GM23338 (cell line): ENCODE measurements around the gene BTBD9. TPM values are rescaled to one million over a fixed set of nuclear protein-coding genes. Genes with fewer than 3 reads are reported as not detected.

Source experiments
- ATAC-seq: fragments of 200-7000 bp; cut with Tn5 transposase; 3 replicates; pipeline ENCODE4 v1.9.1; 2020
- DNase-seq: peaks from one replicate; pipeline ENCODE4 v3.0.0-alpha.2; 2015; ENCODE audit warnings: low spot score
- H2AFZ ChIP-seq: fragments of 200-600 bp; sonication (generic); 2 replicates; pipeline ENCODE4 v1.8.0; 2016; ENCODE audit warnings: antibody characterized with exemption, mild to moderate bottlenecking, moderate library complexity
- H3F3A ChIP-seq: fragments of 200-600 bp; sonication (generic); replicated peaks from 2 replicates; pipeline ENCODE4 v1.8.0; 2017; ENCODE audit warnings: antibody characterized with exemption, mixed run types, low read depth
- H3K27ac ChIP-seq: fragments of 200-600 bp; sonication (generic); 2 replicates; pipeline ENCODE4 v1.6.1; 2016; ENCODE audit warnings: low read depth
- H3K27me3 ChIP-seq: fragments of 200-600 bp; sonication (generic); 2 replicates; pipeline ENCODE4 v1.8.0; 2016; ENCODE audit warnings: mild to moderate bottlenecking, mixed run types, moderate library complexity; ENCODE audit not compliant: insufficient read depth
- H3K36me3 ChIP-seq: fragments of 200-600 bp; sonication (generic); 2 replicates; pipeline ENCODE4 v1.8.0; 2016; ENCODE audit warnings: mild to moderate bottlenecking; ENCODE audit not compliant: insufficient read depth
- H3K4me1 ChIP-seq: fragments of 200-600 bp; sonication (generic); 2 replicates; pipeline ENCODE4 v1.8.0; 2016; ENCODE audit warnings: mild to moderate bottlenecking, moderate library complexity; ENCODE audit not compliant: insufficient read depth
- H3K4me2 ChIP-seq: fragments of 200-600 bp; sonication (generic); 2 replicates; pipeline ENCODE4 v1.7.1; 2017; ENCODE audit warnings: mixed run types
- H3K4me3 ChIP-seq: fragments of 200-600 bp; sonication (generic); 2 replicates; pipeline ENCODE4 v1.6.1; 2016; ENCODE audit warnings: mixed run types
- H3K79me2 ChIP-seq: fragments of 200-600 bp; sonication (generic); replicated peaks from 2 replicates; pipeline ENCODE4 v1.8.0; 2017; ENCODE audit warnings: mild to moderate bottlenecking; ENCODE audit not compliant: insufficient read depth
- H3K9me2 ChIP-seq: fragments of 200-600 bp; sonication (generic); 2 replicates; pipeline ENCODE4 v1.8.0; 2017; ENCODE audit not compliant: insufficient read depth
- H4K20me1 ChIP-seq: fragments of 200-600 bp; sonication (generic); replicated peaks from 2 replicates; pipeline ENCODE4 v1.8.0; 2017; ENCODE audit warnings: mild to moderate bottlenecking; ENCODE audit not compliant: insufficient read depth
- H3K27ac Mint-ChIP-seq: 2 replicates; pipeline ENCODE4 v1.8.0; 2020; ENCODE audit warnings: inconsistent platforms, mild to moderate bottlenecking, moderate library complexity, mixed read lengths
- H3K27me3 Mint-ChIP-seq: 3 replicates; pipeline ENCODE4 v1.8.0; 2022; ENCODE audit warnings: low read depth, mild to moderate bottlenecking, moderate library complexity, mixed read lengths, inconsistent platforms; ENCODE audit not compliant: insufficient read depth, poor library complexity
- H3K36me3 Mint-ChIP-seq: 3 replicates; pipeline ENCODE4 v1.8.0; 2021; ENCODE audit warnings: low read depth, mild to moderate bottlenecking, inconsistent platforms, moderate library complexity, mixed read lengths
- H3K4me1 Mint-ChIP-seq: 3 replicates; pipeline ENCODE4 v1.8.0; 2020; ENCODE audit warnings: mild to moderate bottlenecking, inconsistent platforms, mixed read lengths
- H3K4me3 Mint-ChIP-seq: 3 replicates; pipeline ENCODE4 v1.8.0; 2021; ENCODE audit warnings: moderate library complexity, mild to moderate bottlenecking, inconsistent platforms, mixed read lengths
- H3K9me3 Mint-ChIP-seq: 3 replicates; pipeline ENCODE4 v1.8.0; 2020; ENCODE audit warnings: moderate library complexity, mild to moderate bottlenecking, inconsistent platforms, mixed read lengths
- CREB1 ChIP-seq: fragments of 250-450 bp; sonication (Bioruptor Pico); IDR thresholded peaks from 2 replicates; pipeline ENCODE4 v1.5.0; 2020; ENCODE audit warnings: low read depth, mild to moderate bottlenecking, moderate library complexity
- EZH2 ChIP-seq: fragments of 200-600 bp; sonication (generic); IDR thresholded peaks from one replicate; pipeline ENCODE4 v1.8.0; 2017; ENCODE audit warnings: antibody characterized with exemption, mild to moderate bottlenecking, low read depth; ENCODE audit not compliant: unreplicated experiment
- EZH2phosphoT487 ChIP-seq: fragments of 200-600 bp; sonication (generic); IDR thresholded peaks from one replicate; pipeline ENCODE4 v1.8.1; 2018; ENCODE audit warnings: antibody characterized with exemption; ENCODE audit not compliant: unreplicated experiment
- NANOG ChIP-seq: IDR thresholded peaks from 2 replicates; pipeline ENCODE4 v1.6.1; 2016; ENCODE audit warnings: antibody characterized with exemption, borderline replicate concordance
- POLR2AphosphoS5 ChIP-seq: IDR thresholded peaks from 2 replicates; pipeline ENCODE4 v1.6.1; 2016; ENCODE audit warnings: antibody characterized with exemption, low read depth
- STAT1 ChIP-seq: IDR thresholded peaks from one replicate; pipeline ENCODE4 v1.6.1; 2016; ENCODE audit warnings: antibody characterized with exemption; ENCODE audit not compliant: unreplicated experiment
- ZNF114 ChIP-seq: fragments of 250-450 bp; sonication (Bioruptor Pico); IDR thresholded peaks from 2 replicates; pipeline ENCODE4 v1.5.0; 2020; ENCODE audit warnings: mild to moderate bottlenecking, moderate library complexity
- ZNF331 ChIP-seq: fragments of 250-450 bp; sonication (Bioruptor Pico); IDR thresholded peaks from 2 replicates; pipeline ENCODE4 v1.5.0; 2020; ENCODE audit warnings: low read depth, mild to moderate bottlenecking, moderate library complexity
- polyA plus RNA-seq: library from polyadenylated mRNA; unstranded; fragments of >200 nt; fragmentation: Nextera tagmentation; extraction: Ambion mirVana; gene quantifications from 2 replicates; pipeline ENCODE4 v1.2.1, GENCODE V29; 2016
- total RNA-seq: library from RNA; depleted of rRNA; stranded (reverse); fragments of >200 nt; shearing (Covaris generic); gene quantifications from 2 replicates; pipeline ENCODE4 v1.2.3, GENCODE V29; 2014
- TF ChIP-seq, protein P1 (sequence below): IDR thresholded peaks from 2 replicates; pipeline ENCODE4 v1.6.1; 2016; ENCODE audit warnings: antibody characterized with exemption

Gene BTBD9
- total and polyA plus RNA-seq, 2 experiments from 2014 or later: 4.2 to 5.3 TPM

DNA sequence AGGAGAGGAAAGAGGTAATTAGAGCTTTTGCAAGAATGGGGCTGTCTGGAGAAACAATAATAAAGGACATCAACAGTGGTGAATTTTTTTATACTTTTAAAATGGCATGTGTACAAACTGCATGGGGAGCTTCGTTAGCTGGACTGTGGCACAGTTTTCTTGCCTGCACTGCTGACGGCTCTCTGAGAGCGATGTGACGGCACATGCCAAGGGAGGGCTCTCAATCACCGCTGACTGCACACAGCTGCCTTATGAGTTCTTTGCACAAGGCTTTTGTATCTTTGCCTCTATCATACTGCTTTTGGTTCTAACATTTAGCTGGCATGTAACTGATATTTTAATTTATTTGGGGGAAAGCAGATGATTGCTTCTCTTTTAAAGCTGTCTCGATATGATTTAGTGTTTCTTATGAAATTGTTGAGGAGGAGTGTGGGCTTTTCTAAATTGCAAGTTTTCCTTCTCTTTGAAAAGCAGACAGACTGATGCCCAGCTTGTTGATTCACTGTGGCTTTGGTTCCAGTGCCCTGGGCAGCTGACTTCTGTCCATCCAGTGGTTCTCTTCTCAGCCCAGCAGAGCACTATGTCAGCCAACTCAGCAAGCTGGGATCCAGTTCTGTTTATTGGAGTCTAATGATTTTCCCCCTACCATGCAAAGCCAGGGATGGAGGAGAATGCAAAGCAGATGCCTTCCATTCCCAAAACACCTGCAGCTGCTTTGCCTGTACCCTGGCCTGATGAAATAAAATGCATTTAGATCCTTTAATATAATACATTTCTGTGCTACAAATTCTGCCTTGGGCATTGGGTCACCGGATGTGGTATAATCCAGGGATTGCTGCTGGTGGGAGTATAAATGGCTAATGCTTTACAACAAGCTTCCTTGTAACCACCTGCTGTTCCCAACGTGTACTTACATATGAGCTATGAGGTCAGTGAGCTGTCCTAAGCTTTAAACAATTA, 496.3 kb downstream of the BTBD9 start:
- peaks cover 75% of the 10 kb centered on the region for H3K4me1 Mint-ChIP-seq
- H3K4me2 ChIP-seq: no peak overlapping the region
- H3K27me3 ChIP-seq: no peaks in the 10 kb centered on the region
- 0 out of 2 replicates have a peak, but pooled peaks cover 3% of the 10 kb centered on the region for H3K9me2 ChIP-seq
- no peak overlapping the region for H3K27ac ChIP-seq
- no peaks in the 10 kb centered on the region for H3F3A ChIP-seq
- no peak overlapping the region for H3K4me3 Mint-ChIP-seq
- H2AFZ ChIP-seq: no peak overlapping the region
- DNase-seq: no peak
- no peak overlapping the region; the same call in 1 of the 2 replicates for H3K27ac Mint-ChIP-seq
- peaks cover 43% of the 10 kb centered on the region for H3K4me1 ChIP-seq
- peaks cover 3% of the 10 kb centered on the region; the same call in 1 of the 2 replicates for H4K20me1 ChIP-seq
- ATAC-seq: no peak
- no peak overlapping the region for H3K4me3 ChIP-seq
- peaks cover 11% of the 10 kb centered on the region for H3K79me2 ChIP-seq
- TF ChIP-seq, protein P1, sequence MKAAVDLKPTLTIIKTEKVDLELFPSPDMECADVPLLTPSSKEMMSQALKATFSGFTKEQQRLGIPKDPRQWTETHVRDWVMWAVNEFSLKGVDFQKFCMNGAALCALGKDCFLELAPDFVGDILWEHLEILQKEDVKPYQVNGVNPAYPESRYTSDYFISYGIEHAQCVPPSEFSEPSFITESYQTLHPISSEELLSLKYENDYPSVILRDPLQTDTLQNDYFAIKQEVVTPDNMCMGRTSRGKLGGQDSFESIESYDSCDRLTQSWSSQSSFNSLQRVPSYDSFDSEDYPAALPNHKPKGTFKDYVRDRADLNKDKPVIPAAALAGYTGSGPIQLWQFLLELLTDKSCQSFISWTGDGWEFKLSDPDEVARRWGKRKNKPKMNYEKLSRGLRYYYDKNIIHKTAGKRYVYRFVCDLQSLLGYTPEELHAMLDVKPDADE: no peak
- no peak for TF ChIP-seq POLR2AphosphoS5
- TF ChIP-seq EZH2: no peak
- no peak for TF ChIP-seq ZNF114 (CRISPR knock-in tag)
- peaks cover 3% of the 10 kb centered on the region; the same call in 1 of the 3 replicates for H3K36me3 Mint-ChIP-seq
- H3K36me3 ChIP-seq: no peaks in the 10 kb centered on the region
- H3K9me3 Mint-ChIP-seq: no peaks in the 10 kb centered on the region
- peaks cover 7% of the 10 kb centered on the region for H3K27me3 Mint-ChIP-seq

DNA sequence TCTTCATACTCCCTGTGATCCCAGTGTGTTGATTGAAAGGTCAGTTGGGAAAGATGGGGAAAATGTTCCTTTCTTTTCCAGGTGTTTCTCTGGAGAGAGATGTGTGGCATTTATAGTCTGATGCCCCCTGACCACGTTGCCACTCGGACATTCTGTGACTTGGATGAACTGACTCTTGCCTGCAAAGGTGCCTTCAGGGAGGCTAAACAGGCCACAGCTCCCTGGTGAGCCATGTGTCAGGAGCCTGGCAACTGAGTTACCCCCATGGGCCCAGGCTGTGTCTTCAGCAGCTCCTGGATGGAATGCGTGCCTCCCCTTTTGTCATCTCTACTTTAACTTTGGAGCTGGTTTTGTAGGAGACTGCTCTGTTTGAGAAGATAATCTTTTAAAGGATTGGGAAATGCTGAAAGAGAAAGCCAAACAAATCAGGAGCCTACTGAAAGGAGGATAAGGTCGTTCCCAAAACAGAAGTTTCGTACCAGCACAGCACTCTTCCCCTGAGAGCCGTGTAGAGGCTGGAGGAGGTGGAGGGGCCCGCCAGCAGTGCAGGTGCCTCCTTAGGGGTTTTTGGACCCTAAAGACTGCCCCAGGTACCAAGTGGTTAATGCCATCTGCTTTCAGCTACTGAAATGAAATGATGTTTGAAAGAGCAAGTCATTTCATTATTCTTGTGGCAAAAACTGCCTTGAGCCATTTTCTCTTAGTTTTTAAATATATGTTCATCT, 497.4 kb downstream of the BTBD9 start:
- H3K36me3 ChIP-seq: no peaks in the 10 kb centered on the region
- 0 out of 2 replicates have a peak, but pooled peaks cover 3% of the 10 kb centered on the region for H3K9me2 ChIP-seq
- no peak overlapping the region for H3K4me2 ChIP-seq
- H4K20me1 ChIP-seq: peaks cover 3% of the 10 kb centered on the region; the same call in 1 of the 2 replicates
- TF ChIP-seq POLR2AphosphoS5 (no peak), ZNF331 (CRISPR knock-in tag) (no peak), STAT1 (no peak), EZH2phosphoT487 (no peak), CREB1 (CRISPR knock-in tag) (no peak), NANOG (no peak)
- H3K27me3 ChIP-seq: no peaks in the 10 kb centered on the region
- no peak overlapping the region for H2AFZ ChIP-seq
- Mint-ChIP-seq H3K4me3 (no peak overlapping the region), H3K27me3 (peaks cover 7% of the 10 kb centered on the region), H3K4me1 (peaks cover 78% of the 10 kb centered on the region), H3K9me3 (no peaks in the 10 kb centered on the region; the same call in 2 of the 3 replicates), H3K27ac (no peak overlapping the region), H3K36me3 (peaks cover 3% of the 10 kb centered on the region; the same call in 1 of the 3 replicates)
- no peak overlapping the region for H3K4me3 ChIP-seq
- DNase-seq (no peak), ATAC-seq (no peak)
- peaks cover 51% of the 10 kb centered on the region for H3K4me1 ChIP-seq
- no peaks in the 10 kb centered on the region for H3F3A ChIP-seq
- no peak overlapping the region for H3K27ac ChIP-seq
- H3K79me2 ChIP-seq: peaks cover 6% of the 10 kb centered on the region; the same call in 1 of the 2 replicates
